ENCODE measurements around the gene AQP12B. TPM values are rescaled to one million over a fixed set of nuclear protein-coding genes. Genes with fewer than 3 reads are reported as not detected.

AQP12B gene
- total and polyA plus RNA-seq, 2 of the 13 experiments (the other 11 are each of a cell fraction or from before 2014, with no cell fraction given) = not detected

DNA sequence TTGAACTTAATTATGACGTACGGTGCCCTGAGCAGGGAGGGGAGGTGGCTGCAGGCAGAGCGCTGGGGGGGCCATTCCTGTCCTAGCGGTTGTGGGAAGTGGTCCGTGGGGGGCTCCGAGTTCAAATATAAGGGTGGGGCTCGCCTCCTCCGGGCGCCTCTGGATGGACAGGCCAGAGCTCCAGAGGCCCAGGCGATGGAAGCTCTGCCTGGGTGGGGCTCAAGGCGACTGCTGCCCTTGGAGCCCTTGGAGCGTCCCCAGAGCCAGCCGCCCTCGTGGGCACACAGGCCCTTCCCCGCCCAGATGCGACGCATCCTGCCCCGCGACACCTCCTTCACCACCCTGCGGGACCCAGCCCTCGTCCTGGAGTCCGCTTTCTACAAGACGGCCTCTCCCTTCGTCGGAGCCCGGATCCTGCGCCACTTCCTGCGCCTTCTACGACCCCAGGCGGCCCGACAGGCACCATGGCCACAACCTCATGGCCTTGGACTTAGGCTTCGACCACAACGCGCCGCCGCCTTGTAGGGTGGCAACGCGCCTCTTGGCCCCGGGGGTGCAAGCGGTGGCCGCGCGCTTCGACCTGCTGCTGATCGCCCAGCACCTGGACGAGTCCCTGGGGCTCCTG lies 10.5 kb downstream of the AQP12B start (continued):
- TF ChIP-seq, protein P1, sequence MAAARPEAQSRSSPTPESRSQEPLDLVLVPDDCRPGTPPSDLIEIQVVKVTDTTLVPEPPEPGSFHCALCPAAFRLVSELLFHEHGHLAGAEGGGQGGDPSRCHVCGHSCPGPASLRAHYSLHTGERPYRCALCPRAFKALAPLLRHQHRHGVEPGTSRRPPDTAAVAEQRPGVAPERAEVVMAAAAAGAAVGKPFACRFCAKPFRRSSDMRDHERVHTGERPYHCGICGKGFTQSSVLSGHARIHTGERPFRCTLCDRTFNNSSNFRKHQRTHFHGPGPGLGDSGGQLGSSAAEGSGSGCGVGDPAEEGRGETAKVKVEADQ (CRISPR knock-in tag; IDR thresholded peaks at IDR 0.05; ENCODE audit: borderline replicate concordance) = no peak
- TF ChIP-seq, protein P2, sequence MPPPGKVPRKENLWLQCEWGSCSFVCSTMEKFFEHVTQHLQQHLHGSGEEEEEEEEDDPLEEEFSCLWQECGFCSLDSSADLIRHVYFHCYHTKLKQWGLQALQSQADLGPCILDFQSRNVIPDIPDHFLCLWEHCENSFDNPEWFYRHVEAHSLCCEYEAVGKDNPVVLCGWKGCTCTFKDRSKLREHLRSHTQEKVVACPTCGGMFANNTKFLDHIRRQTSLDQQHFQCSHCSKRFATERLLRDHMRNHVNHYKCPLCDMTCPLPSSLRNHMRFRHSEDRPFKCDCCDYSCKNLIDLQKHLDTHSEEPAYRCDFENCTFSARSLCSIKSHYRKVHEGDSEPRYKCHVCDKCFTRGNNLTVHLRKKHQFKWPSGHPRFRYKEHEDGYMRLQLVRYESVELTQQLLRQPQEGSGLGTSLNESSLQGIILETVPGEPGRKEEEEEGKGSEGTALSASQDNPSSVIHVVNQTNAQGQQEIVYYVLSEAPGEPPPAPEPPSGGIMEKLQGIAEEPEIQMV (CRISPR knock-in tag; IDR thresholded peaks at IDR 0.05; ENCODE audit: low read depth) = no peak
- TF ChIP-seq ZNF558 (CRISPR knock-in tag; IDR thresholded peaks at IDR 0.05; ENCODE audit: borderline replicate concordance) = no peak
- no peak for TF ChIP-seq ZBTB38 (CRISPR knock-in tag; IDR thresholded peaks at IDR 0.05)
- TF ChIP-seq DR1 (CRISPR knock-in tag; IDR thresholded peaks at IDR 0.05) = no peak
- TF ChIP-seq, protein P3, sequence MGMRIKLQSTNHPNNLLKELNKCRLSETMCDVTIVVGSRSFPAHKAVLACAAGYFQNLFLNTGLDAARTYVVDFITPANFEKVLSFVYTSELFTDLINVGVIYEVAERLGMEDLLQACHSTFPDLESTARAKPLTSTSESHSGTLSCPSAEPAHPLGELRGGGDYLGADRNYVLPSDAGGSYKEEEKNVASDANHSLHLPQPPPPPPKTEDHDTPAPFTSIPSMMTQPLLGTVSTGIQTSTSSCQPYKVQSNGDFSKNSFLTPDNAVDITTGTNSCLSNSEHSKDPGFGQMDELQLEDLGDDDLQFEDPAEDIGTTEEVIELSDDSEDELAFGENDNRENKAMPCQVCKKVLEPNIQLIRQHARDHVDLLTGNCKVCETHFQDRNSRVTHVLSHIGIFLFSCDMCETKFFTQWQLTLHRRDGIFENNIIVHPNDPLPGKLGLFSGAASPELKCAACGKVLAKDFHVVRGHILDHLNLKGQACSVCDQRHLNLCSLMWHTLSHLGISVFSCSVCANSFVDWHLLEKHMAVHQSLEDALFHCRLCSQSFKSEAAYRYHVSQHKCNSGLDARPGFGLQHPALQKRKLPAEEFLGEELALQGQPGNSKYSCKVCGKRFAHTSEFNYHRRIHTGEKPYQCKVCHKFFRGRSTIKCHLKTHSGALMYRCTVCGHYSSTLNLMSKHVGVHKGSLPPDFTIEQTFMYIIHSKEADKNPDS (CRISPR knock-in tag; IDR thresholded peaks at IDR 0.05) = no peak
- no peak for TF ChIP-seq PAX8 (CRISPR knock-in tag; IDR thresholded peaks at IDR 0.05; ENCODE audit: borderline replicate concordance)
- no peak for TF ChIP-seq TARDBP (CRISPR knock-in tag; IDR thresholded peaks at IDR 0.05)
- TF ChIP-seq, protein P4, sequence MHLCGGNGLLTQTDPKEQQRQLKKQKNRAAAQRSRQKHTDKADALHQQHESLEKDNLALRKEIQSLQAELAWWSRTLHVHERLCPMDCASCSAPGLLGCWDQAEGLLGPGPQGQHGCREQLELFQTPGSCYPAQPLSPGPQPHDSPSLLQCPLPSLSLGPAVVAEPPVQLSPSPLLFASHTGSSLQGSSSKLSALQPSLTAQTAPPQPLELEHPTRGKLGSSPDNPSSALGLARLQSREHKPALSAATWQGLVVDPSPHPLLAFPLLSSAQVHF (CRISPR knock-in tag; IDR thresholded peaks at IDR 0.05) = no peak
- TF ChIP-seq JARID2 (CRISPR knock-in tag; IDR thresholded peaks at IDR 0.05; ENCODE audit: insufficient replicate concordance) = no peak
- TF ChIP-seq SETDB1 (CRISPR knock-in tag; IDR thresholded peaks at IDR 0.05; ENCODE audit: borderline replicate concordance) = no peak

Measured in HepG2 (cell line).